HFFc6 (cell line): ENCODE measurements around the gene ABHD10. TPM values are rescaled to one million over a fixed set of nuclear protein-coding genes. Genes with fewer than 3 reads are reported as not detected.

ENCODE experiments used
- DNase-seq: peaks from one replicate; pipeline ENCODE4 v3.0.0-alpha.2; 2018
- H3K27ac Mint-ChIP-seq: 2 replicates; pipeline ENCODE4 v1.8.0; 2020; ENCODE audit warnings: mild to moderate bottlenecking, mixed read lengths
- H3K27me3 Mint-ChIP-seq: 2 replicates; pipeline ENCODE4 v1.8.0; 2021; ENCODE audit warnings: mild to moderate bottlenecking, moderate library complexity, mixed read lengths; ENCODE audit not compliant: insufficient read depth
- H3K36me3 Mint-ChIP-seq: 2 replicates; pipeline ENCODE4 v1.8.0; 2021; ENCODE audit warnings: low read depth, mixed read lengths
- H3K4me1 Mint-ChIP-seq: 2 replicates; pipeline ENCODE4 v1.8.0; 2020; ENCODE audit warnings: low read depth, mixed read lengths
- H3K4me3 Mint-ChIP-seq: 2 replicates; pipeline ENCODE4 v1.8.0; 2020; ENCODE audit warnings: mild to moderate bottlenecking, moderate library complexity, mixed read lengths
- H3K9me3 Mint-ChIP-seq: 2 replicates; pipeline ENCODE4 v1.8.0; 2020; ENCODE audit warnings: mild to moderate bottlenecking, mixed read lengths
- CTCF ChIP-seq: fragments of 200-600 bp; sonication (generic); IDR thresholded peaks from 2 replicates; pipeline ENCODE4 v1.5.0; 2021; ENCODE audit warnings: antibody characterized with exemption, mild to moderate bottlenecking
- total RNA-seq, 6 experiments: library from RNA; stranded (reverse); fragmentation: NEBNext Ultra II Directional; extraction: Animal tissue kit (Norgen Biotek cat#: 25700); gene quantifications; 2 replicates in 1 of 6; 3 replicates in 5 of 6; pipeline ENCODE4 v1.2.3, GENCODE V29; 2021

The ABHD10 gene
- total RNA-seq, 6 experiments from 2014 or later: 39.5 to 44.5 (median 41.3) TPM

GRCh38 chr3:112004669-112005068 is 25.8 kb downstream of the ABHD10 start:
- Mint-ChIP-seq H3K9me3 (no peaks in the 10 kb centered on the region), H3K27me3 (no peaks in the 10 kb centered on the region; the same call in 1 of the 2 replicates), H3K36me3 (no peaks in the 10 kb centered on the region), H3K4me3 (no peak overlapping the region), H3K27ac (no peak overlapping the region), H3K4me1 (peaks cover 74% of the 10 kb centered on the region)
- DNase-seq: no peak
- TF ChIP-seq CTCF: no peak

GRCh38 chr3:112005091-112005672 is 26.4 kb downstream of the ABHD10 start:
- TF ChIP-seq CTCF: no peak
- Mint-ChIP-seq H3K4me1 (peaks cover 70% of the 10 kb centered on the region), H3K27ac (no peak overlapping the region; the same call in 1 of the 2 replicates), H3K36me3 (no peaks in the 10 kb centered on the region), H3K9me3 (no peaks in the 10 kb centered on the region), H3K27me3 (no peaks in the 10 kb centered on the region; the same call in 1 of the 2 replicates), H3K4me3 (no peak overlapping the region)
- peak; percentile 22 for DNase-seq

GRCh38 chr3:112007633-112008032 is 28.8 kb downstream of the ABHD10 start:
- Mint-ChIP-seq H3K9me3 (no peaks in the 10 kb centered on the region), H3K27me3 (no peaks in the 10 kb centered on the region; the same call in 1 of the 2 replicates), H3K36me3 (no peaks in the 10 kb centered on the region), H3K27ac (peak overlapping the region; percentile 10; the same call in 1 of the 2 replicates), H3K4me3 (no peak overlapping the region), H3K4me1 (peaks cover 54% of the 10 kb centered on the region)
- DNase-seq: peak; percentile 61
- no peak for TF ChIP-seq CTCF

- H3K9me3 Mint-ChIP-seq: no peaks in the 10 kb centered on the region
- H3K36me3 Mint-ChIP-seq: no peaks in the 10 kb centered on the region
- H3K27me3 Mint-ChIP-seq: no peaks in the 10 kb centered on the region; the same call in 1 of the 2 replicates
- H3K27ac Mint-ChIP-seq: no peak overlapping the region
- no peak overlapping the region for H3K4me3 Mint-ChIP-seq
- no peak for TF ChIP-seq CTCF
- no peak for DNase-seq
- peaks cover 42% of the 10 kb centered on the region for H3K4me1 Mint-ChIP-seq
These were observed 30.8 kb downstream of the ABHD10 start for GRCh38 chr3:112009670-112010069.

GRCh38 chr3:112010636-112011035 is 31.8 kb downstream of the ABHD10 start:
- no peak for TF ChIP-seq CTCF
- Mint-ChIP-seq H3K4me3 (no peak overlapping the region), H3K27me3 (no peaks in the 10 kb centered on the region; the same call in 1 of the 2 replicates), H3K36me3 (no peaks in the 10 kb centered on the region), H3K9me3 (no peaks in the 10 kb centered on the region), H3K4me1 (peaks cover 33% of the 10 kb centered on the region), H3K27ac (no peak overlapping the region)
- DNase-seq: no peak
